Esophagus muscularis mucosa (tissue), 3 donors: ENCODE data around the gene TOM1L1.

Source experiments
- CTCF ChIP-seq, 3 experiments: fragments of 200-600 bp in 2 of 3; fragments of 450-650 bp in 1 of 3; sonication (generic) in 2 of 3; IDR thresholded peaks; one replicate each; pipeline ENCODE4 v1.5.1; 2017 to 2019; ENCODE audit warnings: antibody characterized with exemption in 3 of 3, mild to moderate bottlenecking in 2 of 3, moderate library complexity in 1 of 3
- EP300 ChIP-seq: sonication (generic); formaldehyde crosslinking; IDR thresholded peaks from one replicate; pipeline ENCODE4 v1.6.1; 2017; ENCODE audit warnings: antibody characterized with exemption

DNA sequence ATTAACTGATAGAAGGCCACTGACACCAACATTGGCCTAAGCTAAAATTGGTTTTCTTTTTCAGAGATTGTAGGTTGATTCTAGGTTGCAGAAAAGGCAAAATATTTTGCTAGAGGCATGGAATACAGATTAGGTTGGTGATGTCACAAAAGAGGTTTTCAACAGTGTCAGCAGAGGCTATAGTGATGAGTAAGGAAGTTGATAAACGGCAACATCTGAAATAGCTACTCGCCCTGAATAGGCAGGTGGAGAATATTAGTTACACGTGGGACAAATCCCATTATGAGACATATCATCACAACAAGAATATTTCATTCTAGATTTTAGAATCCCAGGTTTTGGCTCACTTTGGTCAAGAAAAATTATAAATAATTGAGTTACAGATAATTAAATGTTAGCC, 1.5 kb upstream of the TOM1L1 start:
- TF ChIP-seq CTCF (IDR thresholded peaks at IDR 0.05) (no peak), EP300 (no peak)
